NT2/D1 (cell line): ENCODE data around the gene EXT2.

Experiments
- DNase-seq: peaks from one replicate; pipeline ENCODE4 v3.0.0-alpha.2; 2011; ENCODE audit warnings: low read depth, low spot score
- H3K27me3 ChIP-seq: 2 replicates; pipeline ENCODE4 v1.6.0; 2011; ENCODE audit warnings: mild to moderate bottlenecking; ENCODE audit not compliant: insufficient read length, insufficient read depth
- H3K36me3 ChIP-seq: 2 replicates; pipeline ENCODE4 v1.6.1; 2011; ENCODE audit warnings: mild to moderate bottlenecking, low read length, mixed read lengths; ENCODE audit not compliant: insufficient read depth, insufficient read length
- H3K4me1 ChIP-seq: 2 replicates; pipeline ENCODE4 v1.5.1; 2011; ENCODE audit not compliant: insufficient read depth, insufficient read length
- H3K4me3 ChIP-seq: 2 replicates; pipeline ENCODE4 v1.5.1; 2011; ENCODE audit warnings: low read depth; ENCODE audit not compliant: insufficient read length
- H3K9ac ChIP-seq: 2 replicates; pipeline ENCODE4 v1.6.0; 2011; ENCODE audit warnings: low read depth; ENCODE audit not compliant: insufficient read length
- H3K9me3 ChIP-seq: 2 replicates; pipeline ENCODE4 v1.5.1; 2011; ENCODE audit warnings: mild to moderate bottlenecking, low read length; ENCODE audit not compliant: insufficient read depth
- SUZ12 ChIP-seq: IDR thresholded peaks from 2 replicates; pipeline ENCODE4 v1.6.1; 2011; ENCODE audit not compliant: insufficient read length, insufficient read depth; ENCODE audit errors: extremely low read depth
- YY1 ChIP-seq: IDR thresholded peaks from 2 replicates; pipeline ENCODE4 v1.6.1; 2011; ENCODE audit not compliant: insufficient read length, insufficient read depth
- ZNF274 ChIP-seq: IDR thresholded peaks from 2 replicates; pipeline ENCODE4 v1.6.1; 2011; ENCODE audit warnings: mild to moderate bottlenecking, low read depth, low read length

The EXT2 gene

DNA sequence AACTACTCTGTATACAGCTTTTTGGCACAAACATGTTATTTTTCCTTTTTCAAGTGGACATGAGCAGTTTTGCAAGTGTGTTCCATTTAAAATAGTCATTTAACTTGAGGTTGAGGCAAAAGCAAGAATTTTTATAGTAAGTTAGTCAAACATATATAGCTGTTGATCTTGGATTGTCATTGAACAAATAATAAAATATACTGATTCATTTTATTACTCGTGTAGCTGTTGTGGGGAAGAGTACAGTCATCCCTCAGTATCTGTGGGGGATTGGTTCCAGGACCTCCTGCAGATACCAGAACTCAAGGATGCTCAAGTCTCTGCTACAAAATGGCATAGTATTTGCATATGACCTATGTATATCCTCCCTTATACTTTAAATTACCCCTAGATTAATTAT lies 45.3 kb downstream of the EXT2 start:
- no peaks in the 10 kb centered on the region for H3K27me3 ChIP-seq
- peaks cover 11% of the 10 kb centered on the region for H3K36me3 ChIP-seq
- TF ChIP-seq YY1 (no peak), SUZ12 (no peak), ZNF274 (no peak)
- H3K9me3 ChIP-seq: no peaks in the 10 kb centered on the region
- DNase-seq: no peak
- no peak overlapping the region for H3K4me3 ChIP-seq
- no peaks in the 10 kb centered on the region for H3K4me1 ChIP-seq
- H3K9ac ChIP-seq: no peak overlapping the region

GRCh38 chr11:44143987-44144909 lies 48.8 kb downstream of the EXT2 start:
- Histone ChIP-seq H3K9me3 (no peaks in the 10 kb centered on the region), H3K36me3 (peaks cover 12% of the 10 kb centered on the region), H3K9ac (no peak overlapping the region), H3K4me3 (no peak overlapping the region), H3K27me3 (no peaks in the 10 kb centered on the region), H3K4me1 (no peaks in the 10 kb centered on the region)
- no peak for TF ChIP-seq SUZ12
- TF ChIP-seq YY1: no peak
- TF ChIP-seq ZNF274: no peak
- no peak for DNase-seq

- Histone ChIP-seq H3K27me3 (no peaks in the 10 kb centered on the region), H3K4me3 (no peak overlapping the region), H3K9ac (no peak overlapping the region), H3K4me1 (no peaks in the 10 kb centered on the region), H3K9me3 (no peaks in the 10 kb centered on the region), H3K36me3 (peaks cover 12% of the 10 kb centered on the region)
- no peak for DNase-seq
- no peak for TF ChIP-seq SUZ12
- TF ChIP-seq YY1: no peak
- no peak for TF ChIP-seq ZNF274
Measured at GRCh38 chr11:44145011-44145775, 49.7 kb downstream of the EXT2 start.

DNA sequence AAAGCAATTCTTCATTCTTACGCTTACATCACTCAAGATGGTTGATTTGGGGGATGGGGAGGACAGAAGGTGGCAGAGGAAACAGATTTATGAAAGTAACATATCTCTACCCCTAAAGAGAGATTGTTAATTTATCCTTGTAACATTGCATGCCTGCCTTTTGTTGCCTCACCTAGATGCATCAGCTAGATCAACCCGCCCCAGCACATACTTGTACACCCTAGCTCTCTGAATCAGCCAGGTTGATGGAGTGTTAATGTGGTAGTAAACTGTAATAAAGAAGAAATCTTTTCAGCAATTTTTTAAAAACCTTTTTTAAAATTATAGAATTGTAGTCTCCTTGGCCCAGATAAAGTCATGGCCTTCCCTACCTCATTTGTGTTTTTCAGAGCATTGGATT lies 51.5 kb downstream of the EXT2 start:
- no peak for TF ChIP-seq YY1
- TF ChIP-seq SUZ12: no peak
- TF ChIP-seq ZNF274: no peak
- H3K27me3 ChIP-seq: no peaks in the 10 kb centered on the region
- H3K4me3 ChIP-seq: no peak overlapping the region
- H3K9me3 ChIP-seq: peaks cover 7% of the 10 kb centered on the region; the same call in 1 of the 2 replicates
- H3K9ac ChIP-seq: no peak overlapping the region
- H3K36me3 ChIP-seq: peaks cover 17% of the 10 kb centered on the region
- no peak for DNase-seq
- no peaks in the 10 kb centered on the region for H3K4me1 ChIP-seq

- H3K9me3 ChIP-seq: peaks cover 7% of the 10 kb centered on the region; the same call in 1 of the 2 replicates
- H3K9ac ChIP-seq: no peak overlapping the region
- no peaks in the 10 kb centered on the region for H3K4me1 ChIP-seq
- no peak overlapping the region for H3K4me3 ChIP-seq
- no peaks in the 10 kb centered on the region for H3K27me3 ChIP-seq
- TF ChIP-seq SUZ12: no peak
- TF ChIP-seq ZNF274: no peak
- TF ChIP-seq YY1: no peak
- H3K36me3 ChIP-seq: peaks cover 17% of the 10 kb centered on the region
- DNase-seq: no peak
Measured at GRCh38 chr11:44147751-44148150, 52.3 kb downstream of the EXT2 start.

DNA sequence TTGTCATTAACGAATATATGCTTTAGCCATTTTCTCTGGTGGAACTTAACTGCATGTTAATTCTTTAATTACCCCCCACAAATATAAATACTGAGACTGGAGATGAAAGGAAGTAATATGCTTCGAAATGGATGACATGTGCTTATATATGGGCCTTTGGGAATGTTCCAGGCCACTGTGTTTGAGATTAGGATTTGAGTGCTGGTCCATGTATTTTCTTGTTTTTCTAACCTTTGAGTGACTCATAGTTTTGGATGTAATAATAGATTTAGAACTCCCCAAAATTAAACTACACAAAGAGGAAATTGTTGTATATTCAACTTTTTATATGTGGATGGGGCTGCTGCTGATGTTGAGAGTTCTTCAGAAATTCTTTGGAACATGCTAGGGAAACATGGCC lies 54.2 kb downstream of the EXT2 start:
- H3K27me3 ChIP-seq: no peaks in the 10 kb centered on the region
- no peak overlapping the region for H3K4me3 ChIP-seq
- H3K36me3 ChIP-seq: peaks cover 11% of the 10 kb centered on the region
- DNase-seq: no peak
- no peak for TF ChIP-seq SUZ12
- peaks cover 7% of the 10 kb centered on the region; the same call in 1 of the 2 replicates for H3K9me3 ChIP-seq
- H3K9ac ChIP-seq: no peak overlapping the region
- H3K4me1 ChIP-seq: no peaks in the 10 kb centered on the region

DNA sequence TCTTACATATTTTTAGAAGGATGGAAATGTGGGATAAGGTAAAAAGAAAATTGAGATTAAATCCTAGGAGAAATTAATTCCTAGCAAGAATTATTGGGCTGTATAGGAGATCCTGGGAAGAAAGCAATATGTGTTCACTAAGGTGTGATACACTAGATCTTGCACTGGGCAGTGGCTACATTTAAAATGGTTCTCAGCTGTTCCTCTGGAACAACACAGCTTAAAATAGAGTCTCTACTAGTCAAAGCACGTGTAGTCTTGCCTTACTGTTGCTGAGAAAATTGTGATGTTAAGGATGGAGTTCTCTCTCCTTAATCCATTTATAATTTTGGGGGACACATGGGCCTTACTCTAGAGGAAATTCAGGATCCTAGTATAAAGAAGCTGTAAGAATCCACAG lies 54.9 kb downstream of the EXT2 start:
- peaks cover 11% of the 10 kb centered on the region for H3K36me3 ChIP-seq
- peaks cover 7% of the 10 kb centered on the region; the same call in 1 of the 2 replicates for H3K9me3 ChIP-seq
- H3K4me1 ChIP-seq: no peaks in the 10 kb centered on the region
- H3K27me3 ChIP-seq: no peaks in the 10 kb centered on the region
- DNase-seq: no peak
- H3K9ac ChIP-seq: no peak overlapping the region
- no peak for TF ChIP-seq YY1
- TF ChIP-seq SUZ12: no peak
- no peak for TF ChIP-seq ZNF274
- no peak overlapping the region for H3K4me3 ChIP-seq
